ENCODE measurements around the gene ATOH8. TPM values are rescaled to one million over a fixed set of nuclear protein-coding genes. Genes with fewer than 3 reads are reported as not detected.

ATOH8 gene
- total and polyA plus RNA-seq, 10 of the 15 experiments (the other 5 are each of a cell fraction or from before 2014, with no cell fraction given), result 0.03 to 0.60 TPM; not detected in 8

- TF ChIP-seq ZNF592 (IDR thresholded peaks at IDR 0.05) (no peak), HDAC6 (IDR thresholded peaks at IDR 0.05; ENCODE audit: unreplicated experiment) (no peak)
These were observed 4.6 kb upstream of the ATOH8 start (continued) for GRCh38 chr2:85748985-85749875.

GRCh38 chr2:85750587-85751575 is 2.9 kb upstream of the ATOH8 start:
- ChIA-PET CTCF (interaction anchor here (0.6 to 8.2 kb wide), 15 partner anchors 9 to 329 kb away, joined by 3 to 82 read pairs (median 4); no protein-coding TSS in a partner anchor), RAD21 (ENCODE audit: unreplicated experiment) (interaction anchor here (1.0 to 6.2 kb wide), 2 partner anchors 22 to 64 kb away, joined by 3 to 31 read pairs; no protein-coding TSS in a partner anchor), SMC1A (ENCODE audit: uncharacterized antibody, unreplicated experiment) (interaction anchor here (0.7 to 2.6 kb wide), 6 partner anchors 10 to 139 kb away, joined by 3 to 9 read pairs (median 6); no protein-coding TSS in a partner anchor), POLR2A (no interaction called here)
- peaks cover 13% of the 10 kb centered on the region for H3K4me1 ChIP-seq (ENCODE audit: control insufficient read depth, insufficient read depth, low read length)
- H3K4me3 ChIP-seq, result no peak overlapping the region
- no peaks in the 10 kb centered on the region for H3K79me2 ChIP-seq (ENCODE audit: control insufficient read depth, insufficient read depth, low read length)
- peak; percentile 54 for ATAC-seq
- no peak overlapping the region for H3K27ac ChIP-seq (ENCODE audit: control insufficient read depth, insufficient read depth)
- H3K36me3 ChIP-seq (ENCODE audit: control insufficient read depth in 2 of 2, insufficient read depth in 2 of 2, low read length in 1 of 2), result no peaks in the 10 kb centered on the region
- no peaks in the 10 kb centered on the region for H4K20me1 ChIP-seq (ENCODE audit: control insufficient read depth, insufficient read depth)
- BruUV-seq (replicated peaks), result no TSS peak
- in situ Hi-C loops (cut with MboI), result no loop called here
- intact Hi-C loops (cut with micrococcal nuclease; ENCODE audit: unreplicated experiment), result loop anchor here (1.0 kb wide), 1 partner anchor 63 kb away; no protein-coding TSS in a partner anchor
- no peak overlapping the region for H3K9ac ChIP-seq (ENCODE audit: control insufficient read depth, insufficient read depth, low read length)
- DNase-seq (ENCODE audit: low read depth, low spot score), result no peak
- H3K27me3 ChIP-seq (replicated peaks in 1 of 2; ENCODE audit: control insufficient read depth in 2 of 2, insufficient read depth in 2 of 2, low read length in 1 of 2), result peaks cover 10 to 33% of the 10 kb centered on the region in 2 experiments
- WGBS (ENCODE audit: insufficient coverage, insufficient replicate concordance, low lambda C conversion rate, missing lambda C conversion rate), result 39% methylated on average over 15 of the region's 15 CpGs
- no peak overlapping the region for H3K4me2 ChIP-seq (ENCODE audit: control insufficient read depth, insufficient read depth)
- FAIRE-seq, result no peak
- H3K9me3 ChIP-seq (replicated peaks; ENCODE audit: control insufficient read depth, insufficient read depth, low read length), result peaks cover 16% of the 10 kb centered on the region; the same call in 2 of the 3 replicates
- H2AFZ ChIP-seq (ENCODE audit: control insufficient read depth, low read depth, low read length), result no peak overlapping the region
- TF ChIP-seq ZNF622 (IDR thresholded peaks at IDR 0.05) (no peak), RB1 (IDR thresholded peaks at IDR 0.05; ENCODE audit: borderline replicate concordance) (no peak), PKNOX1 (IDR thresholded peaks at IDR 0.05) (no peak), ZBTB4 (CRISPR knock-in tag; IDR thresholded peaks at IDR 0.05) (no peak), KDM1A (IDR thresholded peaks at IDR 0.05; ENCODE audit: borderline replicate concordance) (no peak), NR2F1 (conservative IDR thresholded peaks at IDR 0.05) (0 out of 2 replicates have a peak, but pooled peaks have one; percentile 8)
